ENCODE measurements around the gene TTLL8. TPM values are rescaled to one million over a fixed set of nuclear protein-coding genes. Genes with fewer than 3 reads are reported as not detected.

Gene TTLL8
- total RNA-seq, 2 donors from 2014 or later: not detected

- no peak for DNase-seq
- Histone ChIP-seq H3K27ac (no peak overlapping the region), H3K36me3 (no peaks in the 10 kb centered on the region), H3K4me3 (no peak overlapping the region), H3K4me1 (no peaks in the 10 kb centered on the region), H3K9ac (ENCODE audit: low read depth in 2 of 2, low read length in 2 of 2) (no peak overlapping the region), H3K9me3 (no peaks in the 10 kb centered on the region), H3K27me3 (no peaks in the 10 kb centered on the region)
- no peak for TF ChIP-seq CTCF (IDR thresholded peaks at IDR 0.05)
- intact Hi-C loops (cut with DNase I): no loop called here
Measured at GRCh38 chr22:50071432-50072166, 13.5 kb upstream of the TTLL8 start.

GRCh38 chr22:50070366-50070765 is 12.3 kb upstream of the TTLL8 start:
- no peak for TF ChIP-seq CTCF (IDR thresholded peaks at IDR 0.05)
- intact Hi-C loops (cut with DNase I): no loop called here
- Histone ChIP-seq H3K36me3 (no peaks in the 10 kb centered on the region), H3K4me3 (no peak overlapping the region), H3K27ac (no peak overlapping the region), H3K4me1 (no peaks in the 10 kb centered on the region), H3K9ac (ENCODE audit: low read depth in 2 of 2, low read length in 2 of 2) (no peak overlapping the region), H3K27me3 (no peaks in the 10 kb centered on the region), H3K9me3 (no peaks in the 10 kb centered on the region)
- DNase-seq: no peak

- TF ChIP-seq CTCF (IDR thresholded peaks at IDR 0.05): no peak
- no peak for DNase-seq
- H3K9ac ChIP-seq (ENCODE audit: low read depth in 2 of 2, low read length in 2 of 2): no peak overlapping the region
- H3K4me3 ChIP-seq: no peak overlapping the region
- no peak overlapping the region for H3K27ac ChIP-seq
- H3K27me3 ChIP-seq: no peaks in the 10 kb centered on the region
- intact Hi-C loops (cut with DNase I): no loop called here
- H3K9me3 ChIP-seq: no peaks in the 10 kb centered on the region
- H3K36me3 ChIP-seq: no peaks in the 10 kb centered on the region
- H3K4me1 ChIP-seq: no peaks in the 10 kb centered on the region
Measured at GRCh38 chr22:50068096-50068495, 10.0 kb upstream of the TTLL8 start.

- no peaks in the 10 kb centered on the region for H3K4me1 ChIP-seq
- H3K9ac ChIP-seq (ENCODE audit: low read depth in 2 of 2, low read length in 2 of 2): no peak overlapping the region
- H3K4me3 ChIP-seq: no peak overlapping the region
- no peaks in the 10 kb centered on the region for H3K36me3 ChIP-seq
- no peaks in the 10 kb centered on the region for H3K27me3 ChIP-seq
- no peaks in the 10 kb centered on the region for H3K9me3 ChIP-seq
- intact Hi-C loops (cut with DNase I): no loop called here
- DNase-seq: no peak
- H3K27ac ChIP-seq: no peak overlapping the region
- no peak for TF ChIP-seq CTCF (IDR thresholded peaks at IDR 0.05)
Measured at GRCh38 chr22:50067244-50067643, 9.1 kb upstream of the TTLL8 start.

- Histone ChIP-seq H3K9ac (ENCODE audit: low read depth in 2 of 2, low read length in 2 of 2) (no peak overlapping the region), H3K4me3 (no peak overlapping the region), H3K36me3 (no peaks in the 10 kb centered on the region), H3K27me3 (peaks cover 8% of the 10 kb centered on the region), H3K4me1 (no peaks in the 10 kb centered on the region), H3K9me3 (no peaks in the 10 kb centered on the region), H3K27ac (no peak overlapping the region)
- no peak for TF ChIP-seq CTCF (IDR thresholded peaks at IDR 0.05)
- intact Hi-C loops (cut with DNase I): no loop called here
- DNase-seq: no peak
Measured at GRCh38 chr22:50064453-50064852, 6.4 kb upstream of the TTLL8 start.
